C1 segment of cervical spinal cord (tissue), 14 donors: ENCODE measurements around the gene CREBBP.
A peak's percentile ranks its signal among the peaks of the same experiment; 100 is the strongest.

ENCODE experiments used
- DNase-seq, 14 donors: peaks; one replicate each; lab custom pipeline; 2025; lab: John Stamatoyannopoulos, UW

Gene CREBBP

GRCh38 chr16:3879887-3880564, 487 bp downstream of the CREBBP start:
- DNase-seq = peak in 12 of 14 donors; percentile 12 to 73 (median 40)

- peak in 3 of 14 donors; percentile 49 to 59 (median 55) for DNase-seq
Measured at GRCh38 chr16:3879258-3879886, 1.1 kb downstream of the CREBBP start.

GRCh38 chr16:3878610-3879009, 1.9 kb downstream of the CREBBP start:
- no peak for DNase-seq

GRCh38 chr16:3876695-3877094, 3.8 kb downstream of the CREBBP start:
- DNase-seq = no peak

GRCh38 chr16:3876160-3876559, 4.4 kb downstream of the CREBBP start:
- DNase-seq = no peak

- no peak for DNase-seq
Measured at GRCh38 chr16:3874794-3875692, 5.5 kb downstream of the CREBBP start.

GRCh38 chr16:3874242-3874641, 6.3 kb downstream of the CREBBP start:
- no peak for DNase-seq

GRCh38 chr16:3873482-3874173, 6.9 kb downstream of the CREBBP start:
- DNase-seq = no peak

- no peak for DNase-seq
Measured at GRCh38 chr16:3872216-3872895, 8.2 kb downstream of the CREBBP start.

- no peak for DNase-seq
Measured at GRCh38 chr16:3868967-3869366, 11.5 kb downstream of the CREBBP start.

GRCh38 chr16:3868556-3868955, 12.0 kb downstream of the CREBBP start:
- DNase-seq = no peak

GRCh38 chr16:3866703-3867431, 13.6 kb downstream of the CREBBP start:
- no peak for DNase-seq

GRCh38 chr16:3865241-3865640, 15.3 kb downstream of the CREBBP start:
- DNase-seq = no peak

GRCh38 chr16:3864562-3864961, 16.0 kb downstream of the CREBBP start:
- no peak for DNase-seq

GRCh38 chr16:3863587-3863986, 16.9 kb downstream of the CREBBP start:
- peak in 1 of 14 donors; percentile 20 for DNase-seq

GRCh38 chr16:3861808-3862451, 18.6 kb downstream of the CREBBP start:
- peak in 1 of 14 donors; percentile 27 for DNase-seq

- DNase-seq = no peak
Measured at GRCh38 chr16:3859889-3860288, 20.6 kb downstream of the CREBBP start.

- no peak for DNase-seq
Measured at GRCh38 chr16:3858801-3859200, 21.7 kb downstream of the CREBBP start.

GRCh38 chr16:3857189-3858043, 23.1 kb downstream of the CREBBP start:
- peak in 1 of 14 donors; percentile 28 for DNase-seq
